Measurements from ENCODE around the gene TANGO2.
"Not testable (repeated sequence)": the region's sequence is repeated elsewhere in the genome, so short reads cannot be mapped to it uniquely, and the experiment has no call there.

The TANGO2 gene

DNA sequence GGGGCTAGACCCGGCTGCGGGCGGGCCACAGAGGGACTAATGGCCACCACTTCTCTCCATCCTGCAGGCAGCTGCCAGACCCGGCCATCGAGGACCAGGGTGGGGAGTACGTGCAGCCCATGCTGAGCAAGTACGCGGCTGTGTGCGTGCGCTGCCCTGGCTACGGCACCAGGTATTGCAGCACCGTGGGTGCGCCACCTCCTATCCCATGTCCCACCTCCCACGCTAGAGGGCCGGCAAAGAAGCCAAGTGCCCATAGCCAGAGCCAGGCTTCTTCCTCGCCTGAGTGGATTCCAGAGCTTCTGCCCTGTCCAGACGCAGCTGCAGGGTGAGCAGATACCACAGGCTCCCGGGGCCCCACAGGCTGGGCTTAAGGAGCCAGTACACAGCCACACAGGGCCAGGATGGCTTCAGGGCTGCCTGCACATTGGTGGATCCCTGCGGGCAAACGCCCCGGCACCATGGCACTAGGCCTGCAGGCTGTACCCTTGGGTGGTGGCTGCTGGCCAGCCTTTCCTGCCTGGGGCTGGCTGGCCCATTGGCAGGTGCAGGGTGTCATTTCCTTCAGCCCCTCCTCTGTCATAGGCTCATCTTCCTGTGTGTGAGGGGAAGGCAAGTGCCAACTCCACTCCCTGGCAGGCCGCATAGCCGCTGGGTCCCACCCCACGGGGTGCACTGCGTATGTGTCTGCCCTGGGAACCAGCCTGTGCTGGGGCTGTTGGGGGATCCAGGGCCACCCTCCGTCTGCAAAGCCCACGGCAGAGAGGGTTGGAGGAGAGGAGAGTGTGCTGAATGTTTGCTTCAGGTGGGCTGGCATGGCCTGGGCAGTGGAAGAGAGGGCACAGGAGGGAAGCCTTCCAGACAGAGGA is 42.6 kb downstream of the TANGO2 start:
- in situ Hi-C loops (cut with MboI; ENCODE audit: low pct_unique_long_range_greater_than_20kb, low sequenced_read_pairs, unreplicated experiment): no loop called here
- TF ChIP-seq, protein P1, sequence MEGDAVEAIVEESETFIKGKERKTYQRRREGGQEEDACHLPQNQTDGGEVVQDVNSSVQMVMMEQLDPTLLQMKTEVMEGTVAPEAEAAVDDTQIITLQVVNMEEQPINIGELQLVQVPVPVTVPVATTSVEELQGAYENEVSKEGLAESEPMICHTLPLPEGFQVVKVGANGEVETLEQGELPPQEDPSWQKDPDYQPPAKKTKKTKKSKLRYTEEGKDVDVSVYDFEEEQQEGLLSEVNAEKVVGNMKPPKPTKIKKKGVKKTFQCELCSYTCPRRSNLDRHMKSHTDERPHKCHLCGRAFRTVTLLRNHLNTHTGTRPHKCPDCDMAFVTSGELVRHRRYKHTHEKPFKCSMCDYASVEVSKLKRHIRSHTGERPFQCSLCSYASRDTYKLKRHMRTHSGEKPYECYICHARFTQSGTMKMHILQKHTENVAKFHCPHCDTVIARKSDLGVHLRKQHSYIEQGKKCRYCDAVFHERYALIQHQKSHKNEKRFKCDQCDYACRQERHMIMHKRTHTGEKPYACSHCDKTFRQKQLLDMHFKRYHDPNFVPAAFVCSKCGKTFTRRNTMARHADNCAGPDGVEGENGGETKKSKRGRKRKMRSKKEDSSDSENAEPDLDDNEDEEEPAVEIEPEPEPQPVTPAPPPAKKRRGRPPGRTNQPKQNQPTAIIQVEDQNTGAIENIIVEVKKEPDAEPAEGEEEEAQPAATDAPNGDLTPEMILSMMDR (IDR thresholded peaks at IDR 0.05; ENCODE audit: extremely low read depth, insufficient read depth, missing control alignments): no peak
- DNase-seq (ENCODE audit: low spot score): no peak

DNA sequence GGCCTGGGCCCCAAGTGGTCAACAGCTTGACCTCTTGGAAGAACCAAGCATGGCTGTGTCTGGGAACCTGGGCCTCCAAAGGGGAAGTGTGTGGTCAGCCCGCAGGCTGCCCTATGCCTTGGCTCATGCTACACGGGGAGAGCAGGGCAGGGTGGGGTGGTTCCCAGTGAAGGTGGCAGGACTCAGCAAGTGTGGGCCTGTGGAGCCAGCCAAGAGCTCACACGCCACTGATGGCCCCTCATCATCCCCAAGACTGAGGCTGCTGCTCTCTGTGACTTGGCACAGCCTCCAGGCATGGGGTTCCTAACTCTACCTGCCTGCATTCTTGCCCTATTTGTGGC is 43.2 kb downstream of the TANGO2 start:
- TF ChIP-seq, protein P1 (IDR thresholded peaks at IDR 0.05; ENCODE audit: extremely low read depth, insufficient read depth, missing control alignments): no peak
- DNase-seq (ENCODE audit: low spot score): no peak
- in situ Hi-C loops (cut with MboI; ENCODE audit: low pct_unique_long_range_greater_than_20kb, low sequenced_read_pairs, unreplicated experiment): no loop called here

DNA sequence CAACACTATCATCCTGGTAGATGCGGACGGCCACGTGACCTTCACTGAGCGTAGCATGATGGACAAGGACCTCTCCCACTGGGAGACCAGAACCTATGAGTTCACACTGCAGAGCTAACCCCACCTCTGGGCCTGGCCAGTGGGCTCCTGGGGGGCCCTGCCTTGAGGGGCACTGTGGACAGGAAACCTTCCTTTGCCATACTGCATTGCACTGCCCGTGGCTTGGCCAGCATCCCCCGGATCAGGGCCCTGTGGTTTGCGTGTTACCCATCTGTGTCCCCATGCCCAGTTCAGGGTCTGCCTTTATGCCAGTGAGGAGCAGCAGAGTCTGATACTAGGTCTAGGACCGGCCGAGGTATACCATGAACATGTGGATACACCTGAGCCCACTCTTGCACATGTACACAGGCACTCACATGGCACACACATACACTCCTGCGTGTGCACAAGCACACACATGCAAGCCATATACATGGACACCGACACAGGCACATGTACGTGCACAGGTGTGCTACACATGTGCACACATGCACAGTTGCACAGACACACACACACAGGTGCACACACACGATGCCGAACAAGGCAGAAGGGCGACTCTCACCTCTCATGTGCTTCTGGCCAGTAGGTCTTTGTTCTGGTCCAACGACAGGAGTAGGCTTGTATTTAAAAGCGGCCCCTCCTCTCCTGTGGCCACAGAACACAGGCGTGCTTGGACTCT is 43.8 kb downstream of the TANGO2 start:
- no peak for DNase-seq (ENCODE audit: low spot score)
- TF ChIP-seq, protein P1 (IDR thresholded peaks at IDR 0.05; ENCODE audit: extremely low read depth, insufficient read depth, missing control alignments): no peak
- in situ Hi-C loops (cut with MboI; ENCODE audit: low pct_unique_long_range_greater_than_20kb, low sequenced_read_pairs, unreplicated experiment): no loop called here

DNA sequence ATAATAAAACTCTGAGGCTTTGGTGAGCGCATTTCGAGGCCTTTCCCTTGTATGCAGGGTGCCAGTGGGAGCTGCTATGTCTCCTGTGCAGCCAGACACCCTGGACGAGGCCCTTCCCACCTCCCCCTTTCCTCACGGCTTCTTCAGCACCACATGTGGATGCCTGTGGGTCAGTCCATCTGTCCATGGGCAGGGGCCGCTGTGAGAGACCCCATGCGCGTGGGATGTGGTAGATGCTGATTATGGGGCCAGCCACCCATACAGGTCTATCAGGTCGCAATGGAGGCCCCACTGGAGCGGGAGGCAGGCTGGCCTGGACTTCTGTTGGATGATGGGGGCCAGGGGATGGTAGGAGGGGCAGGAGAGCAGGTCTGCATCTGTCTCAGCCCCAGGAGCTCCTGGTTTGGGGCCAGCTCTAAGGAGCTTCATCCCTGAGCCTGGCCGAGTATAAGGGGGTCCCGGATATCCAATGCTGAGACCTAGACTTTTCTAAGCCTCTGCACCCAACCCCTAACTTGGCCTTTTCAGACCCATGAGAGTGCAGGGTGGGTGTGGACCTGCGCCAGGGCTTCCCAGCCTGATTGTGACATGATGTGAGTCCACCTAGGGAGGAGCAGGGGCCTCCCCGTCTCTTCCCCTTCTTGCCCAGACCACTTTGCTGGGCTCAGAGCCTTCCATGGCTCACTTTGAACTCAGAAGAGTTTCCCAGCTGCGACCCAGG is 45.1 kb downstream of the TANGO2 start:
- no peak for DNase-seq (ENCODE audit: low spot score)
- in situ Hi-C loops (cut with MboI; ENCODE audit: low pct_unique_long_range_greater_than_20kb, low sequenced_read_pairs, unreplicated experiment): no loop called here
- TF ChIP-seq, protein P1 (IDR thresholded peaks at IDR 0.05; ENCODE audit: extremely low read depth, insufficient read depth, missing control alignments): no peak

DNA sequence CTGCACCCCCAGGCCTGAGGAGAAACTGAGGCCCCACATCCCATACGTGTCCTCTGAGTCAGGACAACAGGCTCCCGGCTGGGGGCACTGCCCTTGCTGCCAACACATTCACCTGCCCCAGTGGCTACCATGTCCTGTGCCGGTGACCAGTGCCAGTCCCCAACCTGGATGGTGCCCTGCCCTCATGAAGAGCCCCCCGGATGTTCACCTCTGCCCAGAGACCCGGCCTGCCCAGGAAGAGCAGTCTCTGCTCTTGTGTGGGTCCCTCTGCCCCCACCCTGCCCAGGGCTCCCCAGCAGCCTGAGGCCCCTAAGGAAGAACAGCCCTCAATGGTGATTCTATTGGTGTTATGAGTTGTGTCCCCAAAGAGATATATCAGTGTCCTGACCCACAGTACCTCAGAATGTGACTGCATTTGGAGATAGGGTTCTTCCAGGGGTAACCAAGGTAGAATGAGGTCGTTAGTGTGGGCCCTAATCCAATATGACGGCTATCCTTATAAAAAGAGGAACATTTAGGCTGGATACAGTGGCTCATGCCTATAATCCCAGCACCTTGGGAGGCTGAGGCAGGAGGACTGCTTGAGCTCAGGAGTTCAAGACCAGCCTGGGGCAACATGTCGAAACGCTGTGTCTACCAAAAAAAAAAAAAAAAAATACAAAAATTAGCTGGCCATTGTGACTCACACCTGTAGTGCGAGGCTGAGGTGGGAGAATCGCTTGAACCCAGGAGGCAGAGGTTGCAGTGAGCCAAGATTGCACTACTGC is 45.9 kb downstream of the TANGO2 start:
- no peak for DNase-seq (ENCODE audit: low spot score)
- TF ChIP-seq, protein P1 (IDR thresholded peaks at IDR 0.05; ENCODE audit: extremely low read depth, insufficient read depth, missing control alignments): no peak
- in situ Hi-C loops (cut with MboI; ENCODE audit: low pct_unique_long_range_greater_than_20kb, low sequenced_read_pairs, unreplicated experiment): no loop called here

DNA sequence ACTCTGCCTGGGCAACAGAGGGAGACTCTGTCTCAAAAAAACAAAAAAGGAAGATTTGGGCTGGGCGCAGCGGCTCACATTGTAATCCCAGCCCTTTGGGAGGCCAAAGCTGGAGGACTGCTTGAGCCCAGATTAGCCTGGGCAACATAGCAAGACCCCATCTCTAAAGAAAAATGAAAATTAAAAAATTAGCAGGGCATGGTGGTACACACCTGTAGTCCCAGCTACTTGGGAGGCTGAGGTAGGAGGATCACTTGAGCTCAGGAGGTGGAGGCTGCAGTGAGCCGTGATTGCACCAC is 46.4 kb downstream of the TANGO2 start:
- DNase-seq (ENCODE audit: low spot score); in situ Hi-C loops (cut with MboI; ENCODE audit: low pct_unique_long_range_greater_than_20kb, low sequenced_read_pairs, unreplicated experiment): not testable (repeated sequence)
